DMS 273 (cell line): Measurements from ENCODE around the gene SPATA31A7.
"Not testable (repeated sequence)": the region's sequence is repeated elsewhere in the genome, so short reads cannot be mapped to it uniquely, and the experiment has no call there.

ENCODE experiments used
- DNase-seq: peaks from one replicate; lab custom pipeline; 2025; ENCODE audit not compliant: unreplicated experiment; lab: John Stamatoyannopoulos, UW

The SPATA31A7 gene

DNA sequence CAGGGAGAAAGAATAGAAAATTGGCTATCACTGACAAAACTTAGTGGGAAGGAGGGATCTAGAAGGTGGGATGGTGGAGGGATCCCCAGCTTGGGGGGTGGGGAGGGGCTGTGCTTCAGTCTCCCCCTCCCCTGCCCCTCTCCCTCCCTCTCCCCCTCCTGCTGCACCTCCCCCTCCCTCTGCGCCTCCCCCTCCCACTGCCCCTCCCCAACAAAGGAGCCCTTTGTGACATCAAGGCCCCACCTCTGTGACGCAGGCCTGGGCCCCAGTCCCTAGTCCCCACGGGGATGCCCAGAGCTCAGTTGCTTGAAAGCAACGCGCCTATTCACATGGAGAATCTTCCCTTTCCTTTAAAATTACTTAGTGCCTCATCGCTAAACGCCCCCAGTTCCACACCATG lies at the start of gene SPATA31A7:
Gene SPATA31A7 (plus strand): TSS at position 301 of the 400 bp plus-strand sequence. CDS start 29 bp downstream, at position 330.
- not testable (repeated sequence) for DNase-seq

- DNase-seq, result not testable (repeated sequence)
Measured at GRCh38 chr9:61226438-61226837, 36.6 kb downstream of the SPATA31A7 start.
